ENCODE results near the gene ZNF587.
"Not testable (repeated sequence)": the region's sequence is repeated elsewhere in the genome, so short reads cannot be mapped to it uniquely, and the experiment has no call there.

The ZNF587 gene

DNA sequence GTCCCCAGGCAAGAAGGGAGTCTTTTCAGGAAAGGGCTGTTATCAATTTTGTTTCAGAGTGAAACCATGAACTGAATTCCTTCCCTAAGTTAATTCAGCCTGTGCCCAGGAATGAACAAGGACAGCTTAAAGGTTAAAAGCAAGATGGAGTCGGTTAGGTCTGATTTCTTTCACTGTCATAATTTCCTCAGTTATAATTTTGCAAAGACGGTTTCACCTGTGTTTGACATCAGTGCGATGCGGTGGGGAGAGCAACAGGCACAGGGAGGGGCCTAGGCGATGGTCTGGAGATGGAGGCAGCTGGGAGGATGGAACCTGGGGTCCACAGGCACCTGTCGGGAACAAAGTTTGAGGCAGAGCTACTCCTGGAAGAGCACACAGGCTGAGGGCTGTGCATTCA, 29.1 kb upstream of the ZNF587 start:
- in situ Hi-C loops (cut with HindIII; ENCODE audit: low pct_ligation_motif_present, low pct_unique_long_range_greater_than_20kb, low sequenced_read_pairs): no loop called here
- DNase-seq: no peak

DNA sequence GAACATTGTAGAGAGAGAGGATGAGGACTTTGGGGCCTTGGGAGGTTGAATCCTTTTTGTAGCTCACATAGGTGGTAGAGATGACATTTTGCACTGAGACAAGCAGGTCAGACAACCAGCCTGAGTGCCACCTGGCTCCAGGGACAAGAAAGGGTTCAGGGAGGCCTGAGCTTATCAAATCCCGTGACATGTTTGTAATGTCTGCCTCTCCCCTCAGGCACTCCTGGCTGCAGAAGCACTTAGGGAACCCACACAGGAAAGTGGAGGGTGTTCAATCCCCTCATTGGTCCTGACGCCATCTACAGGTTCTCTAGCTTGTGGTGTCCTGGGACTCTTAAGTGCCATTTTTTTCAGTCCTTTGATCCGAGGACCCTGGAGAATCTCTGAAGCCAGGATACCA, 28.6 kb upstream of the ZNF587 start:
- in situ Hi-C loops (cut with HindIII; ENCODE audit: low pct_ligation_motif_present, low pct_unique_long_range_greater_than_20kb, low sequenced_read_pairs); DNase-seq: not testable (repeated sequence)

DNA sequence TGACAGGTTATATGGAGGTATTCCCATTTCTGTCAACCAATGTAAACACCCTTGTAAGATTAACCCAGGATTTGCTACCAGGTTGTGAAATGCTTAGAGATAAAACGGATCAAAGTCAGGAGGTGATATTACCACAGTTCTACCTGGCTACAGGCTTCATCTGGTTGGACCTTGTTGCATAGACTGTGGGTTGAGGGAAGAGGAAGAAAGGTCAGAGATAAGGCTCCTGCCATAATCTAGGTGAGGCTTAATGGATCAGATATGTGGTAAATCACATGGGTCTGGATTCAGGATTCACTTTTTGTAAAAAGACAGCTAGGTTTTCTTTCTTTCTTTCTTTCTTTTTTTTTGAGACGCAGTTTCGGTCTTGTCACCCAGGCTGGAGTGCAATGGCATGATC, 28.2 kb upstream of the ZNF587 start:
- DNase-seq; in situ Hi-C loops (cut with HindIII; ENCODE audit: low pct_ligation_motif_present, low pct_unique_long_range_greater_than_20kb, low sequenced_read_pairs): not testable (repeated sequence)

DNA sequence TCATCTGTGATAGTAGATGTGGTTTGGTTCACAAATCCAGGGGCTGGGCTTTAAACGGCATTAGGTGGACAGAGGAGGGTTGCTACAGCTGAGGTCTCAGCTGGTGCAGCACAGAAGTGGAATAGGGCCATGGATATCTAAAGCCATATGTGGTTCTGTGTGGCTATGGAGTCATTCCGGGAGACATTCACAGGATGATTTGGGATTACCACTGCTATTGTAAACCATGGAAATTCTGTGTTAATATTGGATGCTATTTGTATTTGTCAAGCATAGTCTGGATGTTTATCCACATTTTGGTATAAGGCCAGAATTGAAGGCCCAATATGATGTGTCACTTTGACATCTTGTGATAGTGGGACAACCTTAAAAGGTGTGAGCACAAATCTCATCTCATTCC, 26.5 kb upstream of the ZNF587 start:
- in situ Hi-C loops (cut with HindIII; ENCODE audit: low pct_ligation_motif_present, low pct_unique_long_range_greater_than_20kb, low sequenced_read_pairs); DNase-seq: not testable (repeated sequence)

GRCh38 chr19:57823608-57824007, 26.1 kb upstream of the ZNF587 start:
- DNase-seq; in situ Hi-C loops (cut with HindIII; ENCODE audit: low pct_ligation_motif_present, low pct_unique_long_range_greater_than_20kb, low sequenced_read_pairs): not testable (repeated sequence)

DNA sequence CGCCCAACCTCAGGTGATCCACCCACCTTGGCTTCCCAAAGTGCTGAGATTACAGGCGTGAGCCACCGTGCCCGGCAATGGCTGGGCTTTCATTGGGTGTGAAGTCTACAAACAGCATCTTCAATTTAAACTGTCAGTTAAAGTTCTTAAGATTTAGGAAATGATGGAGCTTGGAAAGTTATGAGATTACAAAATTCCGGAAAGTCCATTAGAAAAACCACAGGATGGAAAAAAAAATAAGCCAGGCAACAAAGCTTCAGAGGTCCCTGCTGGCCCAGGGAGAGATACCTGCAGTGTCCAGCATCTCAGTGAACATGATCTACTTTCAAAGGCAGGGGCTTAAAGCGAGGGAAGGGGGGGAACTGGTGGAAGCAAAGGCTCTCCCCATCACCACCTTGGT, 24.1 kb upstream of the ZNF587 start:
- in situ Hi-C loops (cut with HindIII; ENCODE audit: low pct_ligation_motif_present, low pct_unique_long_range_greater_than_20kb, low sequenced_read_pairs): no loop called here

GRCh38 chr19:57829316-57829715, 20.3 kb upstream of the ZNF587 start:
- in situ Hi-C loops (cut with HindIII; ENCODE audit: low pct_ligation_motif_present, low pct_unique_long_range_greater_than_20kb, low sequenced_read_pairs): no loop called here

More for the DNA sequence above, 24.1 kb upstream of the ZNF587 start:
- no peak for DNase-seq

DNA sequence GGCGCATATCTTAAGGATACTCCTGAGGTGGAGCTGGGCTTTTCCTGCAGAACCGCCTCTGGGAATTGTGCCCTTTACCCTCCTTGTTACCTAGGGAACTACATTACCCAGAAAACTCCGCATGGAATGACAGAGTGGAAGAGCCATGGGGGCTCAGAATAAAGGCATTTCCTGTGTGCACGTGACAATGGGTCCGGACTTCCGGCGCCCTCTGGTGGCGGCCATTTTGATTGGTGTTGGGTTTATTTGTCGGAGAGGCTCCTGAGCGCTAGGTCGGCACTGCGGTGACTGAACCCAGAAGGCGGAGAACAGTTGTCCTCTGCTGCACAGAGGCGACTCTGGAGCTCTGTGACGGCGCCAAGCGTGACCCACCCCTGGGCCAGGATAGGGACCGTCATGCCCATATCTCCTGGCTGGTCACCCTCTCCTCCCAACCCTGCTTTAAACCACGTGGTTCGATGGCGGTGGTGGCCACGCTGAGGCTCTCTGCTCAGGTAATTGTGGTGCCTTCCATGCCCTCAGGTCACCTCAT, 19.5 kb upstream of the ZNF587 start, which contains the start of gene ZNF587B:
ZNF587B (plus strand) TSS at position 229 of the 532 bp plus-strand sequence; CDS start at position 459, 230 bp downstream.
- peak; percentile 5 for DNase-seq
- in situ Hi-C loops (cut with HindIII; ENCODE audit: low pct_ligation_motif_present, low pct_unique_long_range_greater_than_20kb, low sequenced_read_pairs): no loop called here

More at GRCh38 chr19:57829316-57829715, 20.3 kb upstream of the ZNF587 start:
- no peak for DNase-seq

DNA sequence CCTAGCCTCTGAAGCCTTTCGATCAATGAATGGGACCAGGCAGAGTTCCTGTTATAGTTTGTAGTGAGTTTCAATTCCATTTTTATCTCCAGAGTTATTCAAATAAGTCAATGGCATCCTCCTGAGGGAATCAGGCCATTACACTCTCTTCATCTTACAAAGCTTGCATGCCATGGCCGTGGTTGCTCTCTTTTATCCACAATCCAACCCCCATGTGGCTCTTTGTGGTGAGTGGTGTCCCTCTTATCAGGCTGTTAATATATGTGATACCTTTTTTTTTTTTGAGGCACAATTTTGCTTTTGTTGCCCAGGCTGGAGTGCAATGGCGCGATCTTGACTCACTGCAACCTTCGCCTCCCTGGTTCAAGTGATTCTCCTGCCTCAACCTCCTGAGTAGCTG, 12.7 kb upstream of the ZNF587 start:
- in situ Hi-C loops (cut with HindIII; ENCODE audit: low pct_ligation_motif_present, low pct_unique_long_range_greater_than_20kb, low sequenced_read_pairs); DNase-seq: not testable (repeated sequence)

DNA sequence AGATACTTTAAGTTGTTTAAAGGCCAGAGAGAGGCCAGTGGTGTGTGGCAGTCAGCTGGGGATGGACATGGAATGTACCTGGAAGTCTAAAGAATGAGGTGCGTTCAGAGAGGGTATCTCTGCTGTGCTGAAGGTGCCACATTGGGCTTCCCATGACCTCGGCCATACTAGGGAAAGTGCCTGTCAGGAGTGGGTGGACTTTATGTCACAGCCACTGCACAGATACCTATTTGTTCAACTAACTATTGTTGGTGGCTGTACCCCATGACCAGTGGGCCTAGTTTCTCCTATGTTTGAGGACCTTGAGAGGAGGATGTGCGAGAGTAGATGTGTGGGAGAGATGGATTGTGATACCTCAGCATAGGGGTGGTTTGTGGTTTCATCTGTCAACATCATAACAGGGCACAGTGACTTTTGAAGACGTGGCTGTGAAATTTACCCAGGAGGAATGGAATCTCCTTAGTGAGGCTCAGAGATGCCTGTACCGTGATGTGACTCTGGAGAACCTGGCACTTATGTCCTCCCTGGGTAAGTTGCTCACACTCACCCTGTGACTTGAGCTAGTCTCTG, 11.0 kb upstream of the ZNF587 start:
- in situ Hi-C loops (cut with HindIII; ENCODE audit: low pct_ligation_motif_present, low pct_unique_long_range_greater_than_20kb, low sequenced_read_pairs); DNase-seq: not testable (repeated sequence)

DNA sequence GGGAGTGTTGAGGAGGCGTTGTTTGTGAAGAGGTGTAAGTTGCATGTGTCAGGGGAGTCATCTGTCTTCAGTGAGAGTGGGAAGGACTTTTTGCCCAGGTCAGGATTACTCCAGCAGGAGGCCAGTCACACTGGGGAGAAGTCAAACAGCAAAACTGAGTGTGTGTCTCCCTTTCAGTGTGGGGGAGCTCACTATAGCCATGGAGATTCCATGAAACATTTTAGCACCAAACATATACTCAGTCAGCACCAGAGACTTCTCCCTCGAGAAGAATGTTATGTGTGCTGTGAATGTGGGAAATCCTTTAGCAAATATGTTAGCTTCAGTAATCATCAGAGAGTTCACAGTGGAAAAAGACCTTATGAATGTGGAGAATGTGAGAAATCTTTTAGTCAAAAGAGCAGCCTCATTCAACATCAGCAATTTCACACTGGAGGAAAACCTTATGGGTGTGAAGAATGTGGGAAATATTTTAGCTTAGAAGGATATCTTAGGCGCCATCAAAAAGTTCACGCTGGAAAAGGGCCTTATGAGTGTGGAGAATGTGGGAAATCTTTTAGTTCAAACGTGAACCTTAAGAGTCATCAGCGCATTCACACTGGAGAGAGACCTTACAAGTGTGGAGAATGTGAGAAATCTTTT, 8.4 kb upstream of the ZNF587 start:
- DNase-seq: no peak

DNA sequence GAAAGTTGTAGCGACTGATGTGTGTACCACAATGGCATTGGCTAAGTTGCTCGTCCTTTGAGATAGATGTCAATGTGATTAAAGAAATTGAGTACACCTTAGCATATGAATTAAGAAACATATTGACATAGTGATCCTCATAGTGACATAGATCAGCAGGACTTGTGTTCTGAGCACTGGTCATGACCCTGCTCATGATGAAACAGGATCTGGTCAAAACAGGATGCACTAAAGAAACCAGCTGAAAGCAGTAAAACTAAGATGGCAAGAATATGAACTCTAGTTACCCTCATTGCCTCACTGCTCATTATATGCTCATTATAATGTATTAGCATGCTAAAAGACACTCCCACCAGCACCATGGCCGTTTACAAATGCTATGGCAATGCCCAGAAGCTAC, 2.5 kb upstream of the ZNF587 start:
- in situ Hi-C loops (cut with HindIII; ENCODE audit: low pct_ligation_motif_present, low pct_unique_long_range_greater_than_20kb, low sequenced_read_pairs); DNase-seq: not testable (repeated sequence)

More for the DNA sequence above, 8.4 kb upstream of the ZNF587 start:
- in situ Hi-C loops (cut with HindIII; ENCODE audit: low pct_ligation_motif_present, low pct_unique_long_range_greater_than_20kb, low sequenced_read_pairs): no loop called here

GRCh38 chr19:57849162-57849665, 445 bp upstream of the ZNF587 start:
- in situ Hi-C loops (cut with HindIII; ENCODE audit: low pct_ligation_motif_present, low pct_unique_long_range_greater_than_20kb, low sequenced_read_pairs); DNase-seq: not testable (repeated sequence)

DNA sequence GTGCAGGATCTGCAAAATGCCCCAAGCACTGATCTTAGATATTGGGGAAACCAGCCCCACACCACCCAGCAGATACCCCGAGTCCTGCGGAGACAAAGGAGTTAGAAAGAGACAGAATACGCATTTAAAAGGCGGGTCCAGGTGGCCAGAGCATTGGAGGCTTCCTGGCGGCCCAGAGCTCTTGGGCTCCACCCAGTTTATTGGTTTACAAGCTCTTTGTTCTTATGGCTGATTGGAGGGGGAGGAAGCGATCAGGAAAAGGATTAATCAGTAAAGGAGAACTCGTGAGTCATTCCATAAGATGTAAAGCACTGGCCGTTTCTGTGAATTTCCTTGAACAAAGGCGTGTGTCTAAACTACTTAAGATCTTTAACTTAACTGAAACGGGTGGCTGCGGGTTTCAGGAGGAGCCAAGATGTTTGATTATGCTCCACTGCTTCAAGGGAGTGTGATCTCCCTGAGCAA, 926 bp downstream of the ZNF587 start:
- peak; percentile 84 for DNase-seq

DNA sequence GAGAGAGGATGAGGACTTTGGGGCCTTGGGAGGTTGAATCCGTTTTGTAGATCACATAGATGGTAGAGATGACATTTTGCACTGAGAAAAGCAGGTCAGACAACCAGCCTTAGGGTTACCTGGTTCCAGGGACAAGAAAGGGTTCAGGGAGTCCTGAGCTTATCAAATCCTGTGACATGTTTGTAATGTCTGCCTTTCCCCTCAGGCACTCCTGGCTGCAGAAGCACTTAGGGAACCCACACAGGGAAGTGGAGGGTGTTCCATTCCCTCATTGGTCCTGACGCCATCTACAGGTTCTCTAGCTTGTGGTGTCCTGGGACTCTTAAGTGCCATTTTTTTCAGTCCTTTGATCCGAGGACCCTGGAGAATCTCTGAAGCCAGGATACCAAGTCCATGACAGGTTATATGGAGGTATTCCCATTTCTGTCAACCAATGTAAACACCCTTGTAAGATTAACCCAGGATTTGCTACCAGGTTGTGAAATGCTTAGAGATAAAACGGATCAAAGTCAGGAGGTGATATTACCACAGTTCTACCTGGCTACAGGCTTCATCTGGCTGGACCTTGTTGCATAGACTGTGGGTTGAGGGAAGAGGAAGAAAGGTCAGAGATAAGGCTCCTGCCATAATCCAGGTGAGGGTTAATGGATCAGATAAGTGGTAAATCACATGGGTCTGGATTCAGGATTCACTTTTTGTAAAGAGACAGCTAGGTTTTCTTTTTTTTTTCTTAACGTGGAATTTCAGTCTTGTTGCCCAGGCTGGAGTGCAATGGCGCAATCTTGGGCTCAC, 2.3 kb downstream of the ZNF587 start:
- in situ Hi-C loops (cut with HindIII; ENCODE audit: low pct_ligation_motif_present, low pct_unique_long_range_greater_than_20kb, low sequenced_read_pairs); DNase-seq: not testable (repeated sequence)

More for the DNA sequence above, 926 bp downstream of the ZNF587 start:
- in situ Hi-C loops (cut with HindIII; ENCODE audit: low pct_ligation_motif_present, low pct_unique_long_range_greater_than_20kb, low sequenced_read_pairs): no loop called here

GRCh38 chr19:57854117-57854516, 4.5 kb downstream of the ZNF587 start:
- in situ Hi-C loops (cut with HindIII; ENCODE audit: low pct_ligation_motif_present, low pct_unique_long_range_greater_than_20kb, low sequenced_read_pairs); DNase-seq: not testable (repeated sequence)

GRCh38 chr19:57862351-57862750, 12.7 kb downstream of the ZNF587 start:
- in situ Hi-C loops (cut with HindIII; ENCODE audit: low pct_ligation_motif_present, low pct_unique_long_range_greater_than_20kb, low sequenced_read_pairs); DNase-seq: not testable (repeated sequence)

DNA sequence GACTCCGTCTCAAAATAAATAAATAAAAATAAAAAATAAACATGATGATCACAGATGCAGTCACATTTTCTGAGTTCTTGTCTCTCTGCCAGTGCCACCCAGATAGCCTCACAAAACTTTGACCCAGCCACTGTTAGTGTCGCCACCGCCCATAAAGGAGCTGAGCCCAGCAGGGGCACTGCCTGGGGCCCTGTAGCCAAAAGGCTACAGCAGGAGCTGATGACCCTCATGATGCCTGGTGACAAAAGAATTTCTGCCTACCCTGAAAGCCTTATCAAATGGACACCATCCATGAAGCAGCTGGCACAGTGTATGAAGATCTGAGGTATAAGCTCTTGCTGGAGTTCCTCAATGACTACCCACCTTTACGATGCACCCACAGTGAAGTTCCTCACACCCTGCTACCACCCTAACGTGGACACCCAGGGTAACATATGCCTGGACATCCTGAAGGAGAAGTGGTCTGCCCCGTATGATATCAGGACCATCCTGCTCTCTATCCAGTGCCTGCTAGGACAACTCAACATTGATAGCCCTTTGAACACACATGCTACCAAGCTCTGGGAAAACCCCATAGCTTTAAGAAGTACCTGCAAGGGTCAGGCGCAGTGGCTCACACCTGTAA, 18.3 kb downstream of the ZNF587 start:
- in situ Hi-C loops (cut with HindIII; ENCODE audit: low pct_ligation_motif_present, low pct_unique_long_range_greater_than_20kb, low sequenced_read_pairs): no loop called here

More for the DNA sequence above, 18.3 kb downstream of the ZNF587 start:
- DNase-seq: no peak

All from ACHN (cell line).